K562 (cell line): ENCODE measurements around the gene IRF2BP2. TPM values are rescaled to one million over a fixed set of nuclear protein-coding genes. Genes with fewer than 3 reads are reported as not detected.

ENCODE experiments used
- BDP1 ChIP-seq: IDR thresholded peaks from 3 replicates; pipeline ENCODE4 v1.6.1; 2011; ENCODE audit not compliant: insufficient read length, insufficient read depth
- CBX1 ChIP-seq: sonication (generic); IDR thresholded peaks from 2 replicates; pipeline ENCODE4 v1.6.1; 2016; ENCODE audit warnings: antibody characterized with exemption, low read depth, mild to moderate bottlenecking
- DIDO1 ChIP-seq: fragments of 450-650 bp; IDR thresholded peaks from 2 replicates; pipeline ENCODE4 v1.6.1; 2016; ENCODE audit warnings: low read depth, missing biosample characterization, missing genetic modification characterization
- ELF2 ChIP-seq: fragments of 250-450 bp; sonication (Bioruptor Pico); IDR thresholded peaks from 2 replicates; pipeline ENCODE4 v1.5.0; 2021; ENCODE audit warnings: mild to moderate bottlenecking
- EZH2 ChIP-seq: IDR thresholded peaks from 2 replicates; pipeline ENCODE4 v1.6.1; 2012; ENCODE audit warnings: low read depth, mild to moderate bottlenecking, inconsistent platforms, low read length, borderline replicate concordance
- KLF6 ChIP-seq: fragments of 250-450 bp; sonication (Bioruptor Pico); IDR thresholded peaks from 2 replicates; pipeline ENCODE4 v1.4.0; 2020; ENCODE audit warnings: mild to moderate bottlenecking, moderate library complexity, borderline replicate concordance
- MTA3 ChIP-seq: fragments of 450-650 bp; formaldehyde crosslinking; IDR thresholded peaks from 2 replicates; pipeline ENCODE4 v1.6.1; 2017; ENCODE audit warnings: mild to moderate bottlenecking, borderline replicate concordance
- PHF8 ChIP-seq: fragments of 200-600 bp; sonication (generic); IDR thresholded peaks from 2 replicates; pipeline ENCODE4 v1.6.1; 2012; ENCODE audit warnings: mixed run types, mild to moderate bottlenecking, inconsistent platforms, low read length, moderate library complexity, borderline replicate concordance
- PRMT5 ChIP-seq: sonication (generic); formaldehyde crosslinking; IDR thresholded peaks from 2 replicates; pipeline ENCODE4 v1.5.0; 2020; ENCODE audit warnings: missing genetic modification reagents
- RAD21 ChIP-seq, 2 experiments: fragments of 250-450 bp in 1 of 2; fragments of 450-650 bp in 1 of 2; sonication (Bioruptor Pico) in 1 of 2; formaldehyde crosslinking in 1 of 2; IDR thresholded peaks in 1 of 2; conservative IDR thresholded peaks in 1 of 2; 2 replicates each; pipeline versions ENCODE4 v1.4.0 to v1.8.0; 2020 to 2022; ENCODE audit warnings: mild to moderate bottlenecking in 2 of 2, moderate library complexity in 1 of 2
- RBM34 ChIP-seq: fragments of 200-400 bp; formaldehyde crosslinking; IDR thresholded peaks from 2 replicates; pipeline ENCODE4 v1.6.1; 2018; ENCODE audit warnings: low read length, borderline replicate concordance; ENCODE audit not compliant: insufficient read depth
- SMARCA5 ChIP-seq: fragments of 450-650 bp; IDR thresholded peaks from 2 replicates; pipeline ENCODE4 v1.6.1; 2016
- SRSF7 ChIP-seq: fragments of 200-400 bp; formaldehyde crosslinking; optimal IDR thresholded peaks from 2 replicates; pipeline ENCODE3; 2017; ENCODE audit warnings: mild to moderate bottlenecking, low read depth, low read length
- THAP7 ChIP-seq: fragments of 250-450 bp; sonication (Bioruptor Pico); IDR thresholded peaks from 2 replicates; pipeline ENCODE4 v1.5.0; 2021
- VEZF1 ChIP-seq: fragments of 200-800 bp; sonication (Bioruptor generic); IDR thresholded peaks from 2 replicates; pipeline ENCODE4 v1.6.1; 2017; ENCODE audit warnings: missing genetic modification characterization, missing compliant biosample characterization
- ZFP36 ChIP-seq: fragments of 150-350 bp; IDR thresholded peaks from 2 replicates; pipeline ENCODE4 v1.6.1; 2018; ENCODE audit warnings: low read length, low read depth; ENCODE audit not compliant: partially characterized antibody
- ZNF165 ChIP-seq: fragments of 250-450 bp; sonication (Bioruptor Pico); IDR thresholded peaks from 2 replicates; pipeline ENCODE4 v1.4.0; 2020; ENCODE audit warnings: borderline replicate concordance
- ZNF174 ChIP-seq: fragments of 250-450 bp; sonication (Bioruptor Pico); IDR thresholded peaks from 2 replicates; pipeline ENCODE4 v1.4.0; 2020; ENCODE audit warnings: mild to moderate bottlenecking
- ZNF766 ChIP-seq: fragments of 200-800 bp; sonication (Bioruptor generic); conservative IDR thresholded peaks from 2 replicates; pipeline ENCODE4 v1.6.1; 2016; ENCODE audit warnings: missing genetic modification characterization, missing compliant biosample characterization
- ZNF780A ChIP-seq: fragments of 250-450 bp; sonication (Bioruptor Pico); IDR thresholded peaks from 2 replicates; pipeline ENCODE4 v1.5.0; 2021; ENCODE audit warnings: mild to moderate bottlenecking
- polyA plus RNA-seq, 8 experiments: library from polyadenylated mRNA; depleted of rRNA in 4 of 8; stranded (reverse) in 5 of 8; unstranded in 3 of 8; fragments of >200 nt; fragmentation: Nextera tagmentation in 2 of 8; fragmentation: Illumina TruSeq in 1 of 8; extraction: Ambion mirVana in 2 of 8; extraction: Trizol in 1 of 8; gene quantifications; 2 replicates each; pipeline versions ENCODE4 v1.2.1 to v1.2.3, GENCODE V29; 2011 to 2014; ENCODE audit warnings: inconsistent platforms in 1 of 8, missing spikeins in 1 of 8
- total RNA-seq, 7 experiments: library from RNA; depleted of rRNA in 6 of 7; stranded (reverse); fragments of >200 nt in 6 of 7; fragmentation: Illumina TruSeq in 2 of 7; extraction: Trizol in 2 of 7; gene quantifications; 2 replicates each; pipeline versions ENCODE4 v1.2.1 to v1.2.3, GENCODE V29; 2011 to 2021; ENCODE audit warnings: low replicate concordance in 1 of 7
- TF ChIP-seq, protein P1 (sequence below), 2 experiments: fragments of 150-350 bp in 1 of 2; IDR thresholded peaks; 2 replicates each; pipeline ENCODE4 v1.6.1; 2012 to 2016; ENCODE audit warnings: low read depth in 2 of 2, low read length in 2 of 2, mild to moderate bottlenecking in 1 of 2, moderate library complexity in 1 of 2

Gene IRF2BP2
- total and polyA plus RNA-seq, 9 of the 15 experiments (the other 6 are each of a cell fraction or from before 2014, with no cell fraction given) = 7.7 to 68.6 (median 22.1) TPM

GRCh38 chr1:234607109-234608024, 2.6 kb downstream of the IRF2BP2 start (continued):
- no peak for TF ChIP-seq ZNF766
- TF ChIP-seq PHF8 = peak; percentile 6; the same call in 1 of the 2 replicates
- TF ChIP-seq KLF6 (CRISPR knock-in tag) = 0 out of 2 replicates have a peak, but pooled peaks have one; percentile 70
- TF ChIP-seq ZNF780A (CRISPR knock-in tag) = no peak
- no peak for TF ChIP-seq DIDO1 (tag)
- TF ChIP-seq THAP7 (CRISPR knock-in tag) = peak; percentile 10; the same call in 1 of the 2 replicates
- TF ChIP-seq PRMT5 (CRISPR knock-in tag) = no peak
- TF ChIP-seq SRSF7 = no peak
- TF ChIP-seq, protein P1, sequence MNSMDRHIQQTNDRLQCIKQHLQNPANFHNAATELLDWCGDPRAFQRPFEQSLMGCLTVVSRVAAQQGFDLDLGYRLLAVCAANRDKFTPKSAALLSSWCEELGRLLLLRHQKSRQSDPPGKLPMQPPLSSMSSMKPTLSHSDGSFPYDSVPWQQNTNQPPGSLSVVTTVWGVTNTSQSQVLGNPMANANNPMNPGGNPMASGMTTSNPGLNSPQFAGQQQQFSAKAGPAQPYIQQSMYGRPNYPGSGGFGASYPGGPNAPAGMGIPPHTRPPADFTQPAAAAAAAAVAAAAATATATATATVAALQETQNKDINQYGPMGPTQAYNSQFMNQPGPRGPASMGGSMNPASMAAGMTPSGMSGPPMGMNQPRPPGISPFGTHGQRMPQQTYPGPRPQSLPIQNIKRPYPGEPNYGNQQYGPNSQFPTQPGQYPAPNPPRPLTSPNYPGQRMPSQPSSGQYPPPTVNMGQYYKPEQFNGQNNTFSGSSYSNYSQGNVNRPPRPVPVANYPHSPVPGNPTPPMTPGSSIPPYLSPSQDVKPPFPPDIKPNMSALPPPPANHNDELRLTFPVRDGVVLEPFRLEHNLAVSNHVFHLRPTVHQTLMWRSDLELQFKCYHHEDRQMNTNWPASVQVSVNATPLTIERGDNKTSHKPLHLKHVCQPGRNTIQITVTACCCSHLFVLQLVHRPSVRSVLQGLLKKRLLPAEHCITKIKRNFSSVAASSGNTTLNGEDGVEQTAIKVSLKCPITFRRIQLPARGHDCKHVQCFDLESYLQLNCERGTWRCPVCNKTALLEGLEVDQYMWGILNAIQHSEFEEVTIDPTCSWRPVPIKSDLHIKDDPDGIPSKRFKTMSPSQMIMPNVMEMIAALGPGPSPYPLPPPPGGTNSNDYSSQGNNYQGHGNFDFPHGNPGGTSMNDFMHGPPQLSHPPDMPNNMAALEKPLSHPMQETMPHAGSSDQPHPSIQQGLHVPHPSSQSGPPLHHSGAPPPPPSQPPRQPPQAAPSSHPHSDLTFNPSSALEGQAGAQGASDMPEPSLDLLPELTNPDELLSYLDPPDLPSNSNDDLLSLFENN (IDR thresholded peaks at IDR 0.05; ENCODE audit: low read depth in 2 of 2, low read length in 2 of 2) = no peak
- peak; percentile 60 to 71 for TF ChIP-seq RAD21 (CRISPR knock-in tag; conservative IDR thresholded peaks at IDR 0.05 in 1 of 2, IDR thresholded peaks at IDR 0.05 in 1 of 2)
- peak; percentile 10; the same call in 1 of the 2 replicates for TF ChIP-seq ELF2 (CRISPR knock-in tag)
- TF ChIP-seq VEZF1 (CRISPR knock-in tag) = no peak
- no peak for TF ChIP-seq RBM34
- peak; percentile 69; the same call in 1 of the 2 replicates for TF ChIP-seq MTA3
- peak; percentile 31; the same call in 1 of the 2 replicates for TF ChIP-seq CBX1
- TF ChIP-seq EZH2 = no peak
- TF ChIP-seq ZNF174 = no peak
- TF ChIP-seq ZNF165 = no peak
- no peak for TF ChIP-seq BDP1
- TF ChIP-seq ZFP36 = no peak
- no peak for TF ChIP-seq SMARCA5
